Astrocyte (in vitro differentiated cells and primary cell): ENCODE results near the gene MYH10. TPM values are rescaled to one million over a fixed set of nuclear protein-coding genes. Genes with fewer than 3 reads are reported as not detected.

Experiments
- DNase-seq: peaks from one replicate; pipeline ENCODE4 v3.0.0-alpha.2; 2010; ENCODE audit warnings: low read depth
- FAIRE-seq: peaks from 2 replicates; lab custom pipeline; 2011; peaks lifted over from hg19 to GRCh38; lab: Jason Lieb, UNC
- H2AFZ ChIP-seq: 2 replicates; pipeline ENCODE4 v1.6.0; 2012; ENCODE audit warnings: low read depth, low read length, inconsistent platforms
- H3K27ac ChIP-seq: 2 replicates; pipeline ENCODE4 v1.5.1; 2011; ENCODE audit warnings: low read depth, low read length, inconsistent platforms
- H3K27me3 ChIP-seq: 2 replicates; pipeline ENCODE4 v1.6.0; 2011; ENCODE audit warnings: low read length, inconsistent platforms; ENCODE audit not compliant: insufficient read depth
- H3K36me3 ChIP-seq: 2 replicates; pipeline ENCODE4 v1.5.1; 2011; ENCODE audit warnings: low read length, inconsistent platforms; ENCODE audit not compliant: insufficient read depth
- H3K4me1 ChIP-seq: 2 replicates; pipeline ENCODE4 v1.5.1; 2011; ENCODE audit warnings: low read length, inconsistent platforms; ENCODE audit not compliant: insufficient read depth
- H3K4me2 ChIP-seq: 2 replicates; pipeline ENCODE4 v1.6.0; 2012; ENCODE audit warnings: low read length, inconsistent platforms
- H3K4me3 ChIP-seq: 2 replicates; pipeline ENCODE4 v1.5.1; 2011; ENCODE audit warnings: low read depth, mild to moderate bottlenecking, low read length, inconsistent platforms; ENCODE audit not compliant: insufficient read depth
- H3K79me2 ChIP-seq: 2 replicates; pipeline ENCODE4 v1.6.0; 2012; ENCODE audit warnings: mild to moderate bottlenecking, low read length, inconsistent platforms; ENCODE audit not compliant: insufficient read depth
- H3K9ac ChIP-seq: 2 replicates; pipeline ENCODE4 v1.6.0; 2012; ENCODE audit warnings: mild to moderate bottlenecking, low read length, inconsistent platforms
- H3K9me3 ChIP-seq: 2 replicates; pipeline ENCODE4 v1.5.1; 2012; ENCODE audit warnings: low read depth, mild to moderate bottlenecking, low read length, inconsistent platforms; ENCODE audit not compliant: insufficient read depth
- H4K20me1 ChIP-seq: 2 replicates; pipeline ENCODE4 v1.6.0; 2012; ENCODE audit warnings: low read length, inconsistent platforms; ENCODE audit not compliant: insufficient read depth
- H3K27ac Mint-ChIP-seq: one replicate; pipeline ENCODE4 v1.8.0; 2021; ENCODE audit warnings: mild to moderate bottlenecking, mixed read lengths; ENCODE audit not compliant: unreplicated experiment
- H3K27me3 Mint-ChIP-seq: one replicate; pipeline ENCODE4 v1.8.0; 2021; ENCODE audit warnings: low read depth, mixed read lengths; ENCODE audit not compliant: unreplicated experiment
- H3K36me3 Mint-ChIP-seq: one replicate; pipeline ENCODE4 v1.8.0; 2021; ENCODE audit warnings: low read depth, mixed read lengths; ENCODE audit not compliant: unreplicated experiment
- H3K4me1 Mint-ChIP-seq: one replicate; pipeline ENCODE4 v1.8.0; 2021; ENCODE audit warnings: low read depth, mixed read lengths; ENCODE audit not compliant: unreplicated experiment
- H3K4me3 Mint-ChIP-seq: one replicate; pipeline ENCODE4 v1.8.0; 2021; ENCODE audit warnings: mild to moderate bottlenecking, moderate library complexity, mixed read lengths; ENCODE audit not compliant: unreplicated experiment
- H3K9me3 Mint-ChIP-seq: one replicate; pipeline ENCODE4 v1.8.0; 2021; ENCODE audit warnings: mild to moderate bottlenecking, mixed read lengths; ENCODE audit not compliant: unreplicated experiment
- EZH2 ChIP-seq: IDR thresholded peaks from 2 replicates; pipeline ENCODE4 v1.6.1; 2012; ENCODE audit warnings: mild to moderate bottlenecking, low read length, inconsistent platforms; ENCODE audit not compliant: insufficient read depth
- total RNA-seq: library from RNA; stranded (reverse); gene quantifications from 2 replicates; pipeline ENCODE4 v1.2.1, GENCODE V29; 2021
- TF ChIP-seq, protein P1 (sequence below): IDR thresholded peaks from 2 replicates; pipeline ENCODE4 v1.5.1; 2011; ENCODE audit warnings: low read depth, mild to moderate bottlenecking, inconsistent platforms, low read length, moderate library complexity; ENCODE audit not compliant: insufficient read depth

MYH10 gene
- total RNA-seq, 1 donor from 2014 or later, result 150 TPM

DNA sequence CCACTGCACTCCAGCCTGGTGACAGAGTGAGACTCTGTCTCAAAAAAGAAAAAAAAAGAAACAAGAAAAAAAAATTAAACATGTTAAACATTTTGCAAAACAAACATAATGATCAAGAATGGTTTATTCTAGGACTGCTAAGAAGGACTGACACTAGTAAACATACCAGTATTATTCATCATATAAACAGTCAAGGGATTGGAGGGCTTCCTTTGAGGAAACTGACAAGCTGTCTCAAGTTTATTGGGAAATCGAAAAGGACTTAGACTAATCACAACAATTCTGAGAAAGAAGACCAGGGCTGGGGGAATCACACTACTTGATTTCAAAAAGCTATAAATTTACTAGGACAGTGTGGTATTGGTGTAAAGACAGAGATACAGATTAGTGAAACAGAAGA lies 75.5 kb downstream of the MYH10 start:
- FAIRE-seq, result peak; percentile 17
- Mint-ChIP-seq H3K36me3 (peaks cover 5% of the 10 kb centered on the region), H3K9me3 (no peaks in the 10 kb centered on the region), H3K4me1 (peaks cover 20% of the 10 kb centered on the region), H3K4me3 (no peak overlapping the region), H3K27ac (no peak overlapping the region), H3K27me3 (no peaks in the 10 kb centered on the region)
- H3K4me1 ChIP-seq, result peaks cover 8% of the 10 kb centered on the region
- no peak overlapping the region for H2AFZ ChIP-seq
- peaks cover 2% of the 10 kb centered on the region for H3K79me2 ChIP-seq
- H3K27me3 ChIP-seq, result no peaks in the 10 kb centered on the region
- peaks cover 21% of the 10 kb centered on the region for H3K36me3 ChIP-seq
- no peak overlapping the region for H3K4me2 ChIP-seq
- H3K9me3 ChIP-seq, result no peaks in the 10 kb centered on the region
- no peak overlapping the region for H3K27ac ChIP-seq
- DNase-seq, result no peak
- peaks cover 5% of the 10 kb centered on the region for H4K20me1 ChIP-seq
- TF ChIP-seq EZH2, result no peak
- TF ChIP-seq, protein P1, sequence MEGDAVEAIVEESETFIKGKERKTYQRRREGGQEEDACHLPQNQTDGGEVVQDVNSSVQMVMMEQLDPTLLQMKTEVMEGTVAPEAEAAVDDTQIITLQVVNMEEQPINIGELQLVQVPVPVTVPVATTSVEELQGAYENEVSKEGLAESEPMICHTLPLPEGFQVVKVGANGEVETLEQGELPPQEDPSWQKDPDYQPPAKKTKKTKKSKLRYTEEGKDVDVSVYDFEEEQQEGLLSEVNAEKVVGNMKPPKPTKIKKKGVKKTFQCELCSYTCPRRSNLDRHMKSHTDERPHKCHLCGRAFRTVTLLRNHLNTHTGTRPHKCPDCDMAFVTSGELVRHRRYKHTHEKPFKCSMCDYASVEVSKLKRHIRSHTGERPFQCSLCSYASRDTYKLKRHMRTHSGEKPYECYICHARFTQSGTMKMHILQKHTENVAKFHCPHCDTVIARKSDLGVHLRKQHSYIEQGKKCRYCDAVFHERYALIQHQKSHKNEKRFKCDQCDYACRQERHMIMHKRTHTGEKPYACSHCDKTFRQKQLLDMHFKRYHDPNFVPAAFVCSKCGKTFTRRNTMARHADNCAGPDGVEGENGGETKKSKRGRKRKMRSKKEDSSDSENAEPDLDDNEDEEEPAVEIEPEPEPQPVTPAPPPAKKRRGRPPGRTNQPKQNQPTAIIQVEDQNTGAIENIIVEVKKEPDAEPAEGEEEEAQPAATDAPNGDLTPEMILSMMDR, result no peak
- no peak overlapping the region for H3K4me3 ChIP-seq
- H3K9ac ChIP-seq, result no peak overlapping the region

DNA sequence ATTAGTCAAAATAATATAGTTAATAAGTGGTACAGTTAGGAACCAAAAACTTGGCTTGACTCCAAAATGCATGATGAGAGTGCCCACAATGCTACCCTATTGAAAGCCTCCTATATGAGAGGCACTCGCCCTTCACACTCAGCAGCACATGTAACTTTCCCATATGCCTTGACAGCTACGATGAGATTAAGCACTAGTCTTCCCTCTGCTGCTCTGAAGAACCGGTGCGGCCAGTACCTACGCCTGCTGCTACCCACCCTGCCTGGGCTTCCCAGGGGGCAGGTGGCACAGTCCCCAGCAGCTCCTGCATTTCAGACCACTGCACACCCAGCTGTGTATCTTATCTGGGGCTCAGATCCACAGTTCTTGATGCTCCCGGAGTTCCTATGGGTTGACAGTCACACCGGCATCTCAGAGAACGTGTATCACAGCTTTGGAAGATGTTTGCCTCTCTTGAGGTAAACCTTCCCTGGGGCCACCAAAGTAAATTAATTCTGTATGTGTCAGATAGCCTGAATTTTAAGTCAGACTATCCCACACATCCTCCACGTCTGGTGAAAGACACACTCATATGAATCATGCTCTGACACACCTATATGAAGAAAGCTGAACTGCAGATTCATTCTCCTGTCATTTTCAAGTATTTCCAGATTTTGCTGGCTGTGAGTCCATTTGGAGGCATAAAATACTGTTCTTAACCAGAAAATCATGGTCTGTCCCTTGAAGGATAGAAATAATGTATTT lies 77.8 kb downstream of the MYH10 start:
- no peaks in the 10 kb centered on the region for H3K27me3 Mint-ChIP-seq
- Histone ChIP-seq H3K4me2 (peak overlapping the region; percentile 12), H2AFZ (no peak overlapping the region), H3K79me2 (no peaks in the 10 kb centered on the region), H3K36me3 (peaks cover 32% of the 10 kb centered on the region), H3K4me1 (peaks cover 8% of the 10 kb centered on the region), H3K27me3 (no peaks in the 10 kb centered on the region), H4K20me1 (peaks cover 10% of the 10 kb centered on the region), H3K4me3 (no peak overlapping the region), H3K9me3 (no peaks in the 10 kb centered on the region), H3K27ac (peak overlapping the region; percentile 51), H3K9ac (no peak overlapping the region)
- TF ChIP-seq, protein P1, result no peak
- TF ChIP-seq EZH2, result no peak
- H3K9me3 Mint-ChIP-seq, result no peaks in the 10 kb centered on the region
- peak overlapping the region; percentile 72 for H3K27ac Mint-ChIP-seq
- DNase-seq, result peak; percentile 29
- H3K4me3 Mint-ChIP-seq, result no peak overlapping the region
- no peak for FAIRE-seq
- H3K4me1 Mint-ChIP-seq, result peaks cover 18% of the 10 kb centered on the region
- peaks cover 10% of the 10 kb centered on the region for H3K36me3 Mint-ChIP-seq
